ENCODE results near the gene ATIC. TPM values are rescaled to one million over a fixed set of nuclear protein-coding genes. Genes with fewer than 3 reads are reported as not detected.

ATIC gene
- total and polyA plus RNA-seq, 10 donors = 50.5 to 165 (median 80.0) TPM

DNA sequence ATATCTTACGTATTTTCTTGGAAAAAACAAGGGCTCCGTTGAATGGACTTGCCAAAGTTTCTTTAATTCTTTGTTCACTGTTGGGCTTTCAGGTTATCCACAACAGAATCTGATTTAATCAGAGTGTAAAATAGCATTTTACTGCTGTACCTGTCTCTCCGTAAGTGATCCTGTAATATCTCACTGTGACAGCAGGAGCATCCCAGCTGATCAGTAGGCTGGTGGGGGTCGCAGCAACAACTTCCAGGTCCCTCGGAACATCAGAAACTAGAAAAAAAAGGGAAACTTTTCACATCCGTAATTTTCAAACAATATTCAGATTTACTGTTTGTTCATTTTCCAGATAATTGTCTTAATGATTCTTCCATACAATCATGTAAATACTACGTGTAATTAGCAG is 72.9 kb downstream of the ATIC start:
- Histone ChIP-seq H3K27ac (no peak overlapping the region), H3K9me3 (no peaks in the 10 kb centered on the region), H3K4me3 (no peak overlapping the region), H3K27me3 (replicated peaks in 1 of 7) (no peaks in the 10 kb centered on the region), H3K36me3 (no peaks in the 10 kb centered on the region), H3K4me1 (no peaks in the 10 kb centered on the region)
- intact Hi-C loops (cut with DNase I; ENCODE audit: low total_unique reads) = no loop called here
- DNase-seq = no peak
- WGBS, 5 donors = 79 to 90% (median 82%) methylated on average over 7 of the region's 7 CpGs
- TF ChIP-seq POLR2A (IDR thresholded peaks at IDR 0.05) (no peak), POLR2AphosphoS5 (IDR thresholded peaks at IDR 0.05) (no peak)
- TF ChIP-seq, protein P1, sequence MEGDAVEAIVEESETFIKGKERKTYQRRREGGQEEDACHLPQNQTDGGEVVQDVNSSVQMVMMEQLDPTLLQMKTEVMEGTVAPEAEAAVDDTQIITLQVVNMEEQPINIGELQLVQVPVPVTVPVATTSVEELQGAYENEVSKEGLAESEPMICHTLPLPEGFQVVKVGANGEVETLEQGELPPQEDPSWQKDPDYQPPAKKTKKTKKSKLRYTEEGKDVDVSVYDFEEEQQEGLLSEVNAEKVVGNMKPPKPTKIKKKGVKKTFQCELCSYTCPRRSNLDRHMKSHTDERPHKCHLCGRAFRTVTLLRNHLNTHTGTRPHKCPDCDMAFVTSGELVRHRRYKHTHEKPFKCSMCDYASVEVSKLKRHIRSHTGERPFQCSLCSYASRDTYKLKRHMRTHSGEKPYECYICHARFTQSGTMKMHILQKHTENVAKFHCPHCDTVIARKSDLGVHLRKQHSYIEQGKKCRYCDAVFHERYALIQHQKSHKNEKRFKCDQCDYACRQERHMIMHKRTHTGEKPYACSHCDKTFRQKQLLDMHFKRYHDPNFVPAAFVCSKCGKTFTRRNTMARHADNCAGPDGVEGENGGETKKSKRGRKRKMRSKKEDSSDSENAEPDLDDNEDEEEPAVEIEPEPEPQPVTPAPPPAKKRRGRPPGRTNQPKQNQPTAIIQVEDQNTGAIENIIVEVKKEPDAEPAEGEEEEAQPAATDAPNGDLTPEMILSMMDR (IDR thresholded peaks at IDR 0.05 in 8 of 11, conservative IDR thresholded peaks at IDR 0.05 in 3 of 11) = no peak

DNA sequence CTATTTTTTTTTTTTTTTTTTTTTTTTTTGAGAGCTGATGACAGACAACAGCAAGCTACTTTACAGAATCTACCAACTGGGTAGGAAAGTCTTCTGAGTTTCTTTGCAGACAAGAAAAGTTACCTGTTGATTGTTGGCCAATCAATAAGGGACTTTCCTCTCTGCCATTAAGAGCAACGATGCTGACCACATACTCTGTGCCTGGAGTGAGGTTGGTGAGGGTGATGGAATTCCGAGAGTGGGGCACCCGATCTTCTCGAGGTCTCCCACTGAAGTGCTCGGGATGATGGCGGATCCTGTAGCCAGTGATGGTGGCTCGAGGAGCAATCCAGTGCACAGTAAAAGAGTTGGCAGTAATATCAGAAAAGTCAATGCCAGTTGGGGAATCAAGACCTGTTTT is 74.7 kb downstream of the ATIC start:
- 93 to 97% (median 95%) methylated on average over 7 of the region's 7 CpGs for WGBS, 5 donors
- intact Hi-C loops (cut with DNase I; ENCODE audit: low total_unique reads) = no loop called here
- TF ChIP-seq POLR2AphosphoS5 (IDR thresholded peaks at IDR 0.05) = no peak
- TF ChIP-seq, protein P1 (IDR thresholded peaks at IDR 0.05 in 8 of 11, conservative IDR thresholded peaks at IDR 0.05 in 3 of 11) = no peak
- TF ChIP-seq POLR2A (IDR thresholded peaks at IDR 0.05) = no peak

DNA sequence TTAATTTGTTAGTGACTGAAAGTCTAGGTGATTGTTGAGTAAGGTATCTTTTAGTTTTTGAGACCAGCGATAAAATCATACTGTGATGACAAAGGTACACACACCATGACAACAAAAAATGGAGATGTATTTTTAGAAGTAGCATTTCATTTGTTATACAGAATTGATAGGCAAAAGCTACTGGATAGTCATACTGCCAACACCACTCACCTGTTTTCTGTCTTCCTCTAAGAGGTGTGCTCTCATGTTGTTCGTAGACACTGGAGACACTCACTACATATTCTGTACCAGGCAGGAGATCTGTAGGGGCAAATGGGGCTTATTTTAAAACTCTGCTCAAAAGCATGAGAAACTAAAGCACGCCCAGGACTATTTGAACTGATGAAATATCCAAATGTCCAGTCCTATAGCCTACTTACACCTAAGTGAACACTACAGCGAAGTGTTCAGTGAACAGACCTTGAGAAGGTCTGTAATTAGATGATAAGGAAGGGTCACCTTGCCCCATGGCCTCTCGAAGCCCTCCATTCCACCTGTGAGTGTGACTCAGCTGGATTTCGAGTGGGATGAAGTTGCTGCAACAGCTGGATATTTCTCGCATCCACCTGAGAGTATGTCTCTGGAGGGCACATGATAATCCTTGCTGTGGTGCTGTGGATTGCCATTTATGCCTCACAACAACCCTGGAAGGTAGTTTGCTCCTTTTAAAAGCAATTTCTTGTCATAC is 76.3 kb downstream of the ATIC start:
- Histone ChIP-seq H3K4me1 (no peaks in the 10 kb centered on the region), H3K27ac (no peak overlapping the region), H3K36me3 (no peaks in the 10 kb centered on the region), H3K27me3 (replicated peaks in 1 of 7) (no peaks in the 10 kb centered on the region), H3K9me3 (no peaks in the 10 kb centered on the region), H3K4me3 (no peak overlapping the region)
- intact Hi-C loops (cut with DNase I; ENCODE audit: low total_unique reads) = no loop called here
- TF ChIP-seq POLR2AphosphoS5 (IDR thresholded peaks at IDR 0.05) (no peak), POLR2A (IDR thresholded peaks at IDR 0.05) (no peak)
- TF ChIP-seq, protein P1 (IDR thresholded peaks at IDR 0.05 in 8 of 11, conservative IDR thresholded peaks at IDR 0.05 in 3 of 11) = no peak
- WGBS, 5 donors = 85 to 95% (median 89%) methylated on average over 7 of the region's 7 CpGs
- no peak for DNase-seq

More for the DNA sequence above, 74.7 kb downstream of the ATIC start:
- Histone ChIP-seq H3K27ac (no peak overlapping the region), H3K4me1 (no peaks in the 10 kb centered on the region), H3K4me3 (no peak overlapping the region), H3K9me3 (no peaks in the 10 kb centered on the region), H3K27me3 (replicated peaks in 1 of 7) (no peaks in the 10 kb centered on the region), H3K36me3 (no peaks in the 10 kb centered on the region)
- no peak for DNase-seq

DNA sequence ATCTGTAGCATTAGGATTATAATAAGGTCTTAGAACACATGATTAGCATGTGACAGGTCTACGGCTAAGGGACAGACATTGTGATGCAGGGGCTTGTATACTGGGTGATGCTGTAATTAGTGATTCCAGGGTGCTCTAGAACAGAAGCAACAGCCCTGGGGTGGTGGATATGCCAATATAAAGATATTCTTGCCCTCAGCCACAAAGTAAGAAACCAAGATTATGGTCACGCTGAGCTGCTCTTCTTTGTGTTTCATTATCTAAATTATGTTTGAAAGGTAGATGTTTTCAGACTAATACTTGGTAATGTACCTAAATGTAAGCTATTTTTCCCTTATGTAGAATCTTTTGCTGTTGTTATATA is 78.7 kb downstream of the ATIC start:
- H3K4me1 ChIP-seq = no peaks in the 10 kb centered on the region
- no peak overlapping the region for H3K4me3 ChIP-seq
- no peak for DNase-seq
- H3K9me3 ChIP-seq = no peaks in the 10 kb centered on the region
- WGBS, 5 donors = 88 to 96% (median 91%) methylated on average over 2 of the region's 2 CpGs
- intact Hi-C loops (cut with DNase I; ENCODE audit: low total_unique reads) = no loop called here
- H3K27ac ChIP-seq = no peak overlapping the region
- TF ChIP-seq POLR2AphosphoS5 (IDR thresholded peaks at IDR 0.05) (no peak), POLR2A (IDR thresholded peaks at IDR 0.05) (no peak)
- TF ChIP-seq, protein P1 (IDR thresholded peaks at IDR 0.05 in 8 of 11, conservative IDR thresholded peaks at IDR 0.05 in 3 of 11) = no peak
- no peaks in the 10 kb centered on the region for H3K27me3 ChIP-seq (replicated peaks in 1 of 7)
- H3K36me3 ChIP-seq = no peaks in the 10 kb centered on the region
